GM19467 (cell line): ENCODE data around the gene RAI1.
A peak's percentile ranks its signal among the peaks of the same experiment; 100 is the strongest.
"Not testable (repeated sequence)": the region's sequence is repeated elsewhere in the genome, so short reads cannot be mapped to it uniquely, and the experiment has no call there.

Experiments
- ATAC-seq: cut with Tn5 transposase; IDR thresholded peaks from one replicate; pipeline ENCODE4 v1.9.1; 2021; ENCODE audit warnings: mild to moderate bottlenecking, moderate library complexity; ENCODE audit not compliant: unreplicated experiment

The RAI1 gene, protein sequence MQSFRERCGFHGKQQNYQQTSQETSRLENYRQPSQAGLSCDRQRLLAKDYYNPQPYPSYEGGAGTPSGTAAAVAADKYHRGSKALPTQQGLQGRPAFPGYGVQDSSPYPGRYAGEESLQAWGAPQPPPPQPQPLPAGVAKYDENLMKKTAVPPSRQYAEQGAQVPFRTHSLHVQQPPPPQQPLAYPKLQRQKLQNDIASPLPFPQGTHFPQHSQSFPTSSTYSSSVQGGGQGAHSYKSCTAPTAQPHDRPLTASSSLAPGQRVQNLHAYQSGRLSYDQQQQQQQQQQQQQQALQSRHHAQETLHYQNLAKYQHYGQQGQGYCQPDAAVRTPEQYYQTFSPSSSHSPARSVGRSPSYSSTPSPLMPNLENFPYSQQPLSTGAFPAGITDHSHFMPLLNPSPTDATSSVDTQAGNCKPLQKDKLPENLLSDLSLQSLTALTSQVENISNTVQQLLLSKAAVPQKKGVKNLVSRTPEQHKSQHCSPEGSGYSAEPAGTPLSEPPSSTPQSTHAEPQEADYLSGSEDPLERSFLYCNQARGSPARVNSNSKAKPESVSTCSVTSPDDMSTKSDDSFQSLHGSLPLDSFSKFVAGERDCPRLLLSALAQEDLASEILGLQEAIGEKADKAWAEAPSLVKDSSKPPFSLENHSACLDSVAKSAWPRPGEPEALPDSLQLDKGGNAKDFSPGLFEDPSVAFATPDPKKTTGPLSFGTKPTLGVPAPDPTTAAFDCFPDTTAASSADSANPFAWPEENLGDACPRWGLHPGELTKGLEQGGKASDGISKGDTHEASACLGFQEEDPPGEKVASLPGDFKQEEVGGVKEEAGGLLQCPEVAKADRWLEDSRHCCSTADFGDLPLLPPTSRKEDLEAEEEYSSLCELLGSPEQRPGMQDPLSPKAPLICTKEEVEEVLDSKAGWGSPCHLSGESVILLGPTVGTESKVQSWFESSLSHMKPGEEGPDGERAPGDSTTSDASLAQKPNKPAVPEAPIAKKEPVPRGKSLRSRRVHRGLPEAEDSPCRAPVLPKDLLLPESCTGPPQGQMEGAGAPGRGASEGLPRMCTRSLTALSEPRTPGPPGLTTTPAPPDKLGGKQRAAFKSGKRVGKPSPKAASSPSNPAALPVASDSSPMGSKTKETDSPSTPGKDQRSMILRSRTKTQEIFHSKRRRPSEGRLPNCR (N-terminal part only)

GRCh38 chr17:17681187-17681743 lies at the start of gene RAI1:
Gene RAI1, plus strand, starts transcription at chr17:17681458. Its CDS starts 111,491 bp downstream, at chr17:17792949.
- ATAC-seq = peak; percentile 42

DNA sequence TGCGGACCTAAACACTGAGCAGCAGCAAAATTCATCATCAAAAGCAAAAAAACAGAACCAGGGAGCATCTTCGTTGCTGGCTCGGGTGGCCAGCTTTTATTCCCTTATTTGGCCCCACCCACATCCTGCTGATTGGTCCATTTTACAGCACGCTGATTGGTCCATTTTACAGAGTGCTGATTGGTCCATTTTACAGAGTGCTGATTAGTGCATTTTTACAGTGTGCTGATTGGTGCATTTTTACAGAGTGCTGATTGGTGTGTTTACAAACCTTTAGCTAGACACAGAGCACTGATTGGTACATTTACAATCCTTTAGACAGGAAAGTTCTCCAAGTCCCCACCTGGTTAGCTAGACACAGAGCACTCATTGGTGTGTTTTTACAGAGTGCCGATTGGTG lies 48.6 kb upstream of the RAI1 start:
- ATAC-seq = not testable (repeated sequence)

- no peak for ATAC-seq
Observed at GRCh38 chr17:17633310-17633709, 47.9 kb upstream of the RAI1 start.

DNA sequence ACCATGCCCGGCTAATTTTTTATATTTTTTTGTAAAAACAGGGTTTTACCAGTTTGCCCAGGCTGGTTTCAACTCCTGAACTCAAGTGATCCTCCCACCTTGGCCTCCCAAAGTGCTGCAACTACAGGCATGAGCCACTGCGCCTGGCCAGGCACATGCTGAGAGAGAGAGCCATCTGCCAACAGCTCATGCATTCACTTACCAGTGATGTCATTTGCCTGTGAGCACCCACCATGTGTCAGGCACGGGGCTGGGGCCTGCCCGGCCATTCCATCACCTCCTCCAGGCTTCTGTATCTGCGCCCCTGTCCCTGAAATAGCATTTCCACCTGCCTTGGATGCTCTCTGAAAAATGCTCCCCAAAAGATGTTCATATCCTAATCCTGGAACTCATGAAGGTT lies 46.1 kb upstream of the RAI1 start:
- no peak for ATAC-seq

DNA sequence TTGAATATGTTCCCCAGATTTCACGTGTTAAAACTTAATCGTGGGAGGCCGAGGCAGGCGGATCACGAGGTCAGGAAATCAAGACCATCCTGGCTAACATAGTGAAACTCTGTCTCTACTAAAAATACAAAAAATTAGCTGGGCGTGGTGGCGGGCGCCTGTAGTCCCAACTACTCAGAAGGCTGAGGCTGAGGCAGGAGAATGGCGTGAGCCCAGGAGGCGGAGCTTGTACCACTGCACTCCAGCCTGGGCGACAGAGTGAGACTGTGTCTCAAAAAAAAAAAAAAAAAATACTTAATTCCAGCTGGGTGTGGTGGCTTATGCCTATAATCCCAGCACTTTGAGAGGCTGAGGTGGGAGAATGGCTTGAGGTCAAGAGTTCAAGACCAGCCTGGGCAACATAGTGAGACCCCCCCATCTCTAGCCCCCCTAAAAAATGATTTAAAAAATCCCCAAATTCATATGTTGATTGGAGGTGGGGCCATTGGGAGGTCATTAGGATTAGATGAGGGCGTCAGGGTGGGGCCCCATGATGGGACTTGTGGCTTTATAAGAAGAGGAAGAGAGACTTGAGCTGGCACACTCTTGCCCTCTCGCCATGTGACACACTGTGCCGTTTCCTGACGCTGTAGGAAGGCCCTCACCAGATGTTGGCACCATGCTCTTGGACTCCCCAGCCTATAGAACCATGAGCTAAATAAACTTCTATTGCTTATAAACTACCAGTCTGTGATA lies 45.6 kb upstream of the RAI1 start:
- ATAC-seq = not testable (repeated sequence)

DNA sequence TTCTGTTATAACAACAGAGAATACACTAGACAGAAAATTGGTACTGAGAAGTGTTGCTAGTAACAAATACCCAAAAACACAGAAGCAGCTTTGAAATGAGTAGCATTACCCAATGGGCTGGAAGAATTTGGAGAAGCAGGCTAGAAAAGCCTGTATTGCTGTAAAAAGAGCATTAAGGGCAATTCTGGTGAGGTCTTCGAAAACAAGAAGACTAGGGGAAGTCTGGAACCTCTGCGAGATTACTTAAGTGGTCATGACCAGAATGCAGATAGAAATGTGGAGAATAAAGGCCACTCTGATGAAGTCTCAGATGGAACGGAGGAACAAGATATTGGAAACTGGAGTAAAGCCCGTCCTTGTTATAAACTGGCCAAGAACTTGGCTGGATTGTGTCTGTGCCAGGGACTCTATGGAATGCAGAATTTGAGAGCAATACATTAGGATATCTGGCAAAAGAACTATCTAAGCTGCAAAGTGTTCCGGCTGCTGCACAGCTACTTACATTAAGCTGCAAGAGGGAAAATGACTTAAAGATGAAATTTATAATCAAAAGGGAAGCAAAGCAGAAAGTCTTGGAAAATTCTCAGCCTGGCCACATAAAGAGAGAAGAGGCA lies 44.9 kb upstream of the RAI1 start:
- no peak for ATAC-seq

- no peak for ATAC-seq
Observed at GRCh38 chr17:17638467-17638866, 42.8 kb upstream of the RAI1 start.

- not testable (repeated sequence) for ATAC-seq
Observed at GRCh38 chr17:17639661-17640270, 41.5 kb upstream of the RAI1 start.

DNA sequence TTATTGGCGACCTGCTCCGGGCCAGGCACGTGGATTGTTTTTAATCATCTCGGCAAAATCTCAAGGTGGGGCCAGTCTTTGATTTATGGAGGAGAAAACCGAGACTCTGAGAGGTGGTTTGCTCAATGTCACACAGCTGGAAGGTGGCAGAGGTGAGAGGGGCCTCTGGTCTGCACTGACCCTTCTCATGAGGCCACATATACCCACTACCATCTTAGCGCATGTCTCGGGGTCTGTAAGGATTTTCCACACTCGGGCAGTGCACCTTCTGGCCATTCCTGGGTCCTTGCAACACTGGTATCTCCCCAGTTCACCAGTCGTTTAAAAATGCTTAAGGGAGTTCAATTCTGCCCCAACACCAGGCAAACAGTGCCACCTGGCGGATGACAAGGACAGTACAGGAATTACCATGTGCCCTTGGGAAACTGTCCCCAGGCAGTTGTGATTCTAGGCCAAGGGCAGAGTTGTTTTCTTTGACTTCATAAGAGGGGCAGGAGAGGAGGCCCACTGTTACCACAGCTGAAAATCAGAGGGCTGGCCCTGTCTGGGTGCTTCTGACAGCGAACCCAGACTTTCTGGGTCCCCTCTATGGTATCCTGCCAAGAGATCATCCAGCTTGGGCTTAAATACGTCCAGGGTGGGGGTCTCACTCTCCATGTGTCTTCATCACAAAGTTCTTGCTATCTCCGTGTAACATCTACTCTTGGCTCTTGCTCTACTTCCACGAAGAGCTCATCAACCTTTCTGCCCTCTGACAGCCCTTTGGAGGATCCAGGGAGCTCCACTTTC lies 39.4 kb upstream of the RAI1 start:
- ATAC-seq = no peak

GRCh38 chr17:17645148-17645547 lies 36.1 kb upstream of the RAI1 start:
- not testable (repeated sequence) for ATAC-seq

DNA sequence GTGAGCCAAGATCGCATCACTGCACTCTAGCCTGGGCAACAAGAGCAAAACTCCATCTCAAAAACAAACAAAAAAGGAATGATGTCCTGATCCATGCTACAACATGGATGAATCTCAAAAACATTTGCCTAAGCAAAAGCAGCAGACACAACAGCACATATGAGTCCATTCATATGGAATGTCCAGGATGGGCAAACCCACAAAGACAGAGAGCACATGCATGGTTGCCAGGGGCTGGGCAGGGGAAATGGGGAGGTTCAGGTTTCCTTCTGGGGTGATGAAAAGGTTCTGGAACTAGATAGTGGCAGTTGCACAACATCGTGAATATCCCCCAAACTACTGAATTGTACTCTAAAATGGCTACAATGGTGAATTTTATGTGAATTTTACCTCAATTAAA lies 35.3 kb upstream of the RAI1 start:
- ATAC-seq = no peak

- ATAC-seq = no peak
Observed at GRCh38 chr17:17647524-17648178, 33.6 kb upstream of the RAI1 start.

DNA sequence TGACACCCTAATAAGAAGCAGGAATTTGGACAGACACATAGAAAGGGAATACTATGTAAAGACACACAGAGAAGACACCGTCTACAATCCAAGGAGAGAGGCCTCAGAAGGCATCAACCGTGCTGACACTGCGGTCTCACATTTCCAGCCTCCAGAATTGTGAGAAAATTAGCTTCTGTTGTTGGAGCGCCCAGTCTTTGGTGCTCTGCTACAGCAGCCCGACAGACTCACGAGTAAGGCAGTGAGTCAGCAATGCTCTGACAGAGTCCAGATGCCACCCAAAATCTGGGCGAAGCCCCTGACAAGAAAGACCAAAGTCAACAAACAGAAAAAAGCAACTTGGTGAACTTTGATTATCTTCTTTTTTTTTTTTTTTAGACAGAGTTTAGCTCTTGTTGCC lies 32.5 kb upstream of the RAI1 start:
- ATAC-seq = no peak

GRCh38 chr17:17650959-17651358 lies 30.3 kb upstream of the RAI1 start:
- ATAC-seq = no peak

- no peak for ATAC-seq
Observed at GRCh38 chr17:17653343-17653742, 27.9 kb upstream of the RAI1 start.

- no peak for ATAC-seq
Observed at GRCh38 chr17:17659340-17659739, 21.9 kb upstream of the RAI1 start.

DNA sequence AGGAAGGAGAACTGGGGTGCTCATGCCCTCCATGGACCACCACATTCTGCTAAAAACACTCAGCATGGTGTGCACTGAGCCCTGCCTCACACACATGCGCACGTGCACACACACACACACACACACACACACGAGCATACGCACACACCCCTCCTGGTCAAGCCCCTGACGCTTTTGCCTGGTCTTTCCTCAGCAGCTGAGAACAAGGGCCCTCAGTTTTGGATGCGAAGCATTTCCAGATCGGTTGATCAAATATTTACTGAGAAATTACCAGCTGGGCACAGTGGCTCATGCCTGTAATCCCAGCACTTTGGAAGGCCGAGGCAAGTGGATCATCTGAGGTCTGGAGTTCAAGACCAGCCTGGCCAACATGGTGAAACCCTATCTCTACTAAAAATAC lies 20.1 kb upstream of the RAI1 start:
- ATAC-seq = no peak

- ATAC-seq = no peak
Observed at GRCh38 chr17:17661834-17662385, 19.3 kb upstream of the RAI1 start.
